PC-9 (cell line): ENCODE results near the gene IFT122.

Experiments used
- CTCF ChIP-seq: fragments of 200-600 bp; sonication (generic); conservative IDR thresholded peaks from 2 replicates; pipeline ENCODE4 v1.6.1; 2017; ENCODE audit warnings: mixed run types, antibody characterized with exemption, mild to moderate bottlenecking, moderate library complexity
- EZH2 ChIP-seq: fragments of 200-600 bp; sonication (generic); IDR thresholded peaks from 2 replicates; pipeline ENCODE4 v1.8.0; 2017; ENCODE audit warnings: antibody characterized with exemption, low read depth

GRCh38 chr3:129460572-129460971 lies 20.5 kb downstream of the IFT122 start:
- TF ChIP-seq CTCF (no peak), EZH2 (no peak)
